ENCODE results near the gene FFAR2. TPM values are rescaled to one million over a fixed set of nuclear protein-coding genes. Genes with fewer than 3 reads are reported as not detected.

FFAR2 gene
- total RNA-seq, 1 donor: 16.5 TPM

Other genes starting within 250 kb of the FFAR2 start
- 0.21 TPM for gene FAM187B, start 219.5 kb upstream of the FFAR2 start, total RNA-seq
- gene LSR, start 199.3 kb upstream of the FFAR2 start, total RNA-seq: 13.1 TPM
- 117 TPM for gene USF2, start 179.3 kb upstream of the FFAR2 start, total RNA-seq
- 0.31 TPM for gene HAMP, start 165.7 kb upstream of the FFAR2 start, total RNA-seq
- not detected for gene MAG, start 156.1 kb upstream of the FFAR2 start, total RNA-seq
- 50.4 TPM for gene CD22, start 119.1 kb upstream of the FFAR2 start, total RNA-seq
- 1.9 TPM for gene FFAR1, start 100.4 kb upstream of the FFAR2 start, total RNA-seq
- 0.73 TPM for gene FFAR3, start 89.8 kb upstream of the FFAR2 start, total RNA-seq
- gene GPR42, start 77.2 kb upstream of the FFAR2 start, total RNA-seq: 0.21 TPM
- not detected for gene KRTDAP, start 42.2 kb downstream of the FFAR2 start, total RNA-seq
- not detected for gene DMKN, start 65.4 kb downstream of the FFAR2 start, total RNA-seq
- not detected for gene SBSN, start 80.1 kb downstream of the FFAR2 start, total RNA-seq
- not detected for gene GAPDHS, start 85.2 kb downstream of the FFAR2 start, total RNA-seq
- gene TMEM147, start 97.4 kb downstream of the FFAR2 start, total RNA-seq: 25.9 TPM
- gene ATP4A, start 115.4 kb downstream of the FFAR2 start, total RNA-seq: not detected
- gene PMIS2, start 137.9 kb downstream of the FFAR2 start, total RNA-seq: not detected
- gene HAUS5, start 164.5 kb downstream of the FFAR2 start, total RNA-seq: 6.0 TPM
- 16.0 TPM for gene RBM42, start 180.8 kb downstream of the FFAR2 start, total RNA-seq
- gene ETV2, start 193.5 kb downstream of the FFAR2 start, total RNA-seq: not detected
- gene COX6B1, start 200.1 kb downstream of the FFAR2 start, total RNA-seq: 219 TPM
- gene UPK1A, start 218.3 kb downstream of the FFAR2 start, total RNA-seq: not detected

Measured in mononuclear cell (primary cell).